Renal cortex interstitium (tissue), 11 donors: ENCODE measurements around the gene IRF7. TPM values are rescaled to one million over a fixed set of nuclear protein-coding genes. Genes with fewer than 3 reads are reported as not detected.
"Not testable (repeated sequence)": the region's sequence is repeated elsewhere in the genome, so short reads cannot be mapped to it uniquely, and the experiment has no call there.

Experiments used
- DNase-seq, 11 donors: peaks; one replicate each; pipeline ENCODE4 v3.0.0-alpha.2; 2013; ENCODE audit warnings: low read depth in 9 of 11, low spot score in 4 of 11; ENCODE audit errors: extremely low read depth in 1 of 11
- polyA plus RNA-seq, 3 donors: library from polyadenylated mRNA; unstranded; fragments of 120-200 nt; gene quantifications; one replicate each; pipeline ENCODE4 v1.2.1, GENCODE V29; 2013; ENCODE audit not compliant: insufficient read length in 3 of 3

The IRF7 gene
- polyA plus RNA-seq, 3 donors: 6.4 to 12.8 (median 10.1) TPM

- no peak for DNase-seq
These were observed 41.0 kb downstream of the IRF7 start for GRCh38 chr11:574632-575312.

- not testable (repeated sequence) for DNase-seq
These were observed 41.6 kb downstream of the IRF7 start for GRCh38 chr11:574031-574570.

- DNase-seq: no peak
These were observed 42.5 kb downstream of the IRF7 start for GRCh38 chr11:573146-573759.

- DNase-seq: no peak
These were observed 44.0 kb downstream of the IRF7 start for GRCh38 chr11:571802-572185.

- no peak for DNase-seq
These were observed 46.4 kb downstream of the IRF7 start for GRCh38 chr11:569158-569885.

- peak in 10 of 11 donors; percentile 64 to 92 (median 88) for DNase-seq
These were observed 47.2 kb downstream of the IRF7 start for GRCh38 chr11:568306-569157.

GRCh38 chr11:567629-568292 is 48.0 kb downstream of the IRF7 start:
- no peak for DNase-seq

GRCh38 chr11:567011-567628 is 48.6 kb downstream of the IRF7 start:
- DNase-seq: no peak

GRCh38 chr11:565921-566509 is 49.7 kb downstream of the IRF7 start:
- no peak for DNase-seq

- DNase-seq: no peak
These were observed 51.8 kb downstream of the IRF7 start for GRCh38 chr11:563812-564578.

- DNase-seq: no peak
These were observed 52.5 kb downstream of the IRF7 start for GRCh38 chr11:563066-563811.

Other genes starting within 250 kb of the IRF7 start
- 10 to 100 TPM; 64.8 to 99.5 (median 72.8) TPM for gene B4GALNT4, start 246.5 kb downstream of the IRF7 start, polyA plus RNA-seq
- 1 to 10 TPM; 3.4 to 5.1 (median 4.6) TPM for gene PKP3, start 221.7 kb downstream of the IRF7 start, polyA plus RNA-seq
- 10 to 100 TPM; 31.7 to 58.1 (median 56.9) TPM for gene SIGIRR, start 201.0 kb downstream of the IRF7 start, polyA plus RNA-seq
- gene ANO9, start 173.9 kb downstream of the IRF7 start, polyA plus RNA-seq: 10 to 100 TPM in 2 of 3 donors, 1 to 10 TPM in 1; 9.2 to 18.1 (median 10.3) TPM
- gene PTDSS2, start 165.7 kb downstream of the IRF7 start, polyA plus RNA-seq: 10 to 100 TPM; 30.6 to 40.8 (median 35.9) TPM
- gene RNH1, start 108.7 kb downstream of the IRF7 start, polyA plus RNA-seq: 10 to 100 TPM; 67.3 to 98.3 (median 98.2) TPM
- 10 to 100 TPM; 39.3 to 52.1 (median 50.3) TPM for gene HRAS, start 80.4 kb downstream of the IRF7 start, polyA plus RNA-seq
- 1 to 10 TPM; 2.9 to 6.0 (median 4.3) TPM for gene LRRC56, start 78.4 kb downstream of the IRF7 start, polyA plus RNA-seq
- gene LMNTD2, start 55.2 kb downstream of the IRF7 start, polyA plus RNA-seq: 1 to 10 TPM; 3.3 to 5.7 (median 4.9) TPM
- gene RASSF7, start 55.0 kb downstream of the IRF7 start, polyA plus RNA-seq: 10 to 100 TPM; 28.2 to 63.4 (median 54.4) TPM
- gene PHRF1, start 39.5 kb downstream of the IRF7 start, polyA plus RNA-seq: 10 to 100 TPM; 18.6 to 27.7 (median 27.0) TPM
- 10 to 100 TPM; 40.3 to 65.3 (median 40.7) TPM for gene CDHR5, start 9.0 kb upstream of the IRF7 start, polyA plus RNA-seq
- gene SCT, start 11.2 kb upstream of the IRF7 start, polyA plus RNA-seq: 1 to 10 TPM in 2 of 3 donors, under 1 TPM in 1; 0.93 to 2.8 (median 2.0) TPM
- 1 to 10 TPM; 2.0 to 7.5 (median 4.0) TPM for gene DRD4, start 21.3 kb upstream of the IRF7 start, polyA plus RNA-seq
- gene DEAF1, start 79.3 kb upstream of the IRF7 start, polyA plus RNA-seq: 10 to 100 TPM; 44.0 to 58.7 (median 57.1) TPM
- gene TMEM80, start 79.9 kb upstream of the IRF7 start, polyA plus RNA-seq: 10 to 100 TPM; 40.4 to 66.1 (median 43.3) TPM
- 100 to 1,000 TPM; 103 to 181 (median 129) TPM for gene EPS8L2, start 90.3 kb upstream of the IRF7 start, polyA plus RNA-seq
- 100 to 1,000 TPM; 115 to 135 (median 130) TPM for gene TALDO1, start 131.5 kb upstream of the IRF7 start, polyA plus RNA-seq
- gene GATD1, start 161.5 kb upstream of the IRF7 start, polyA plus RNA-seq: 100 to 1,000 TPM in 1 of 3 donors, 10 to 100 TPM in 2; 53.7 to 103 (median 88.2) TPM
- gene CEND1, start 174.1 kb upstream of the IRF7 start, polyA plus RNA-seq: under 1 TPM; 0.37 to 0.70 (median 0.67) TPM
- 10 to 100 TPM; 12.2 to 21.7 (median 18.9) TPM for gene SLC25A22, start 182.3 kb upstream of the IRF7 start, polyA plus RNA-seq
- gene PIDD1, start 189.3 kb upstream of the IRF7 start, polyA plus RNA-seq: 10 to 100 TPM in 1 of 3 donors, 1 to 10 TPM in 2; 6.3 to 13.4 (median 9.6) TPM
- 1,000 to 10,000 TPM in 2 of 3 donors, 100 to 1,000 TPM in 1; 848 to 1,190 (median 1,139) TPM for gene RPLP2, start 194.0 kb upstream of the IRF7 start, polyA plus RNA-seq
- 10 to 100 TPM; 42.6 to 85.5 (median 65.5) TPM for gene PNPLA2, start 203.0 kb upstream of the IRF7 start, polyA plus RNA-seq
- gene CRACR2B, start 212.0 kb upstream of the IRF7 start, polyA plus RNA-seq: 10 to 100 TPM; 10.3 to 19.4 (median 16.2) TPM
- gene CD151, start 217.0 kb upstream of the IRF7 start, polyA plus RNA-seq: 100 to 1,000 TPM; 140 to 214 (median 206) TPM
- 100 to 1,000 TPM in 2 of 3 donors, 10 to 100 TPM in 1; 85.4 to 128 (median 123) TPM for gene POLR2L, start 226.6 kb upstream of the IRF7 start, polyA plus RNA-seq
- 10 to 100 TPM; 58.3 to 81.2 (median 78.9) TPM for gene TSPAN4, start 226.9 kb upstream of the IRF7 start, polyA plus RNA-seq